Prostate gland (tissue), 2 donors: ENCODE data around the gene FUT8. TPM values are rescaled to one million over a fixed set of nuclear protein-coding genes. Genes with fewer than 3 reads are reported as not detected.

Experiments used
- DNase-seq: peaks from one replicate; pipeline ENCODE4 v3.0.0-alpha.2; 2019; ENCODE audit warnings: low spot score
- H3K27ac ChIP-seq, 2 donors: fragments of 200-600 bp; sonication (generic); 2 replicates each; pipeline ENCODE4 v1.5.1; 2017 to 2019
- H3K27me3 ChIP-seq: fragments of 200-600 bp; sonication (generic); replicated peaks from 2 replicates; pipeline ENCODE4 v1.5.1; 2019; ENCODE audit not compliant: insufficient read depth
- H3K36me3 ChIP-seq, 2 donors: fragments of 200-600 bp; sonication (generic); 1 replicate in 1 of 2; 2 replicates in 1 of 2; pipeline versions ENCODE4 v1.5.1 to v1.8.1; 2017 to 2019
- H3K4me1 ChIP-seq: fragments of 200-600 bp; sonication (generic); replicated peaks from 2 replicates; pipeline ENCODE4 v1.5.1; 2019
- H3K4me3 ChIP-seq, 2 donors: fragments of 200-600 bp; sonication (generic); 2 replicates each; pipeline ENCODE4 v1.5.1; 2017 to 2019
- H3K9me3 ChIP-seq: fragments of 200-600 bp; sonication (generic); 2 replicates; pipeline ENCODE4 v1.5.1; 2017
- POLR2A ChIP-seq: fragments of 450-650 bp; IDR thresholded peaks from one replicate; pipeline ENCODE4 v1.6.1; 2016; ENCODE audit warnings: antibody characterized with exemption, mild to moderate bottlenecking
- POLR2AphosphoS5 ChIP-seq: sonication (generic); formaldehyde crosslinking; IDR thresholded peaks from one replicate; pipeline ENCODE4 v1.6.1; 2017; ENCODE audit warnings: antibody characterized with exemption
- WGBS: methylation state at CpG from one replicate; pipeline ENCODE4 v1.1.5; 2018; 5-methylcytosine and 5-hydroxymethylcytosine counted together
- intact Hi-C: fragments of 100-400 bp; cut with DNase I; formaldehyde crosslinking; loops from one replicate; pipeline ENCODE4 v1.14.2; 2022
- total RNA-seq, 2 donors: library from RNA; depleted of rRNA; stranded (reverse); fragments of >200 nt; gene quantifications; one replicate each; pipeline ENCODE4 v1.1.0, GENCODE V29; 2016
- TF ChIP-seq, protein P1 (sequence below), 4 experiments: fragments of 200-600 bp in 2 of 4; fragments of 450-650 bp in 2 of 4; sonication (generic) in 2 of 4; IDR thresholded peaks; 1 replicate in 3 of 4; 2 replicates in 1 of 4; pipeline ENCODE4 v1.5.1; 2016 to 2019; ENCODE audit warnings: antibody characterized with exemption in 4 of 4, mild to moderate bottlenecking in 2 of 4, moderate library complexity in 2 of 4

The FUT8 gene
- total RNA-seq, 2 donors from 2014 or later = 12.4 to 27.9 TPM

DNA sequence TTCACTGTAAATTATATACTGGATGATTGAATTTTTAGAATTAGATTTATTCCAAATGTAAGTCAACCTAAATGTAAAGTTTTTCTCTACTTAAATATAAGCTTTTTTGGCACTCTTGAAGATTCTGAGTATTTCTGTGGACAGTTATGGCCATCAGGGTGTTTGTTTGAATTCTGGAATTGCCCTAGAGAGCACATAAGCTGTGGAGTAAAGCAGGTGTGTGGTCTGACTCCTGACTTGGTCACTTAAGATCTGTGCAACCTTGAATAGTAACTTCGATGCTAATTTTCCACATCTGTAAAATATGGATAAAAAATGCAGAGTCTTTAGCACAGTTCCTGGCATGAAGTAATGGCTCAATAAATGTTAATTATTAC lies 64.4 kb downstream of the FUT8 start:
- no peaks in the 10 kb centered on the region for H3K27me3 ChIP-seq
- no peak overlapping the region for H3K4me3 ChIP-seq
- H3K27ac ChIP-seq = no peak overlapping the region
- intact Hi-C loops = no loop called here
- H3K9me3 ChIP-seq = no peaks in the 10 kb centered on the region
- H3K4me1 ChIP-seq = no peaks in the 10 kb centered on the region
- no peak for TF ChIP-seq POLR2AphosphoS5
- TF ChIP-seq POLR2A = no peak
- TF ChIP-seq, protein P1, sequence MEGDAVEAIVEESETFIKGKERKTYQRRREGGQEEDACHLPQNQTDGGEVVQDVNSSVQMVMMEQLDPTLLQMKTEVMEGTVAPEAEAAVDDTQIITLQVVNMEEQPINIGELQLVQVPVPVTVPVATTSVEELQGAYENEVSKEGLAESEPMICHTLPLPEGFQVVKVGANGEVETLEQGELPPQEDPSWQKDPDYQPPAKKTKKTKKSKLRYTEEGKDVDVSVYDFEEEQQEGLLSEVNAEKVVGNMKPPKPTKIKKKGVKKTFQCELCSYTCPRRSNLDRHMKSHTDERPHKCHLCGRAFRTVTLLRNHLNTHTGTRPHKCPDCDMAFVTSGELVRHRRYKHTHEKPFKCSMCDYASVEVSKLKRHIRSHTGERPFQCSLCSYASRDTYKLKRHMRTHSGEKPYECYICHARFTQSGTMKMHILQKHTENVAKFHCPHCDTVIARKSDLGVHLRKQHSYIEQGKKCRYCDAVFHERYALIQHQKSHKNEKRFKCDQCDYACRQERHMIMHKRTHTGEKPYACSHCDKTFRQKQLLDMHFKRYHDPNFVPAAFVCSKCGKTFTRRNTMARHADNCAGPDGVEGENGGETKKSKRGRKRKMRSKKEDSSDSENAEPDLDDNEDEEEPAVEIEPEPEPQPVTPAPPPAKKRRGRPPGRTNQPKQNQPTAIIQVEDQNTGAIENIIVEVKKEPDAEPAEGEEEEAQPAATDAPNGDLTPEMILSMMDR (IDR thresholded peaks at IDR 0.05) = no peak
- DNase-seq = no peak
- WGBS = 100% methylated on average over 1 of the region's 1 CpG
- H3K36me3 ChIP-seq = no peaks in the 10 kb centered on the region

DNA sequence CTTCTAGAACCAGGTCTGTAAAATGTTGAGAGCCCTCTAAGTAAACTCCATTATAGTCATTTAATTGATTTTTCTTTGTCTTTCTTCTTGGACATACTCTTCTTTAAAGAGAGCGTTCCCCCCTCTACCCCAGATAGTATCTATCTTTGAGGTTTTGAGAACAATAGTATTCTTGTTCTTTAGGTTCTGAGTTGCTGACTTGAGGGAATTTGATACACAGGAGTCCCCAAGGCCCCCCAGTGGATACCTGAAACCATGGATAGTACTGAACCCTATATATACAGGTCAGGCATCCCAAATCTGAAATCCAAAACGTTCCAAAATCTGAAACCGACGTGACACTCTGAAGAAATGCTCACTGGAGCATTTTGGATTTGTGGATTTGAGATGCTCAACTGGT lies 65.5 kb downstream of the FUT8 start:
- intact Hi-C loops = no loop called here
- 84% methylated on average over 4 of the region's 4 CpGs for WGBS
- H3K9me3 ChIP-seq = no peaks in the 10 kb centered on the region
- H3K27me3 ChIP-seq = no peaks in the 10 kb centered on the region
- no peaks in the 10 kb centered on the region for H3K36me3 ChIP-seq
- H3K4me3 ChIP-seq = no peak overlapping the region
- TF ChIP-seq POLR2A (no peak), POLR2AphosphoS5 (no peak)
- TF ChIP-seq, protein P1 (IDR thresholded peaks at IDR 0.05) = no peak
- DNase-seq = no peak
- no peaks in the 10 kb centered on the region for H3K4me1 ChIP-seq
- H3K27ac ChIP-seq = no peak overlapping the region

DNA sequence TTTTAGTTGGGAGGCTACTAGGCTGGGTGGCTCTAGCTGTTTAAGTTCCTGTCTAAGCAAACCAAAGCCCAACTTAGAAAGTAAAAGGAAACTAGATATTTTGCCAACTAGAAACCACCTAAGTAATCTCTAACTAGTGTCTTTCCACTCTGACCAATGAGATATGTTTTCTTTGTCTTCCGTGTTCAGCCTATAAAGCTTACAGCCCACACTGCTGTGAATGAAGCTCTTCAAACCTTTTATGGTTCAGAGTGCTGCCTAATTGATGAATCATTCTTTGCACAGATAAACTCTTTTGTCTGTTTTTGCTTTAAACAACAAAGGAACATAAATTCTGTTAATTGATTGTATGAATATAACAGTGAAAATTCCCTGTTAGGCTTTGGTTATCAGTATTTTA lies 66.1 kb downstream of the FUT8 start:
- WGBS = 38% methylated on average over 1 of the region's 1 CpG
- intact Hi-C loops = no loop called here
- H3K9me3 ChIP-seq = no peaks in the 10 kb centered on the region
- no peaks in the 10 kb centered on the region for H3K4me1 ChIP-seq
- no peak for DNase-seq
- H3K27me3 ChIP-seq = no peaks in the 10 kb centered on the region
- H3K4me3 ChIP-seq = no peak overlapping the region
- H3K27ac ChIP-seq = no peak overlapping the region
- TF ChIP-seq, protein P1 (IDR thresholded peaks at IDR 0.05) = no peak
- no peak for TF ChIP-seq POLR2AphosphoS5
- no peaks in the 10 kb centered on the region for H3K36me3 ChIP-seq

DNA sequence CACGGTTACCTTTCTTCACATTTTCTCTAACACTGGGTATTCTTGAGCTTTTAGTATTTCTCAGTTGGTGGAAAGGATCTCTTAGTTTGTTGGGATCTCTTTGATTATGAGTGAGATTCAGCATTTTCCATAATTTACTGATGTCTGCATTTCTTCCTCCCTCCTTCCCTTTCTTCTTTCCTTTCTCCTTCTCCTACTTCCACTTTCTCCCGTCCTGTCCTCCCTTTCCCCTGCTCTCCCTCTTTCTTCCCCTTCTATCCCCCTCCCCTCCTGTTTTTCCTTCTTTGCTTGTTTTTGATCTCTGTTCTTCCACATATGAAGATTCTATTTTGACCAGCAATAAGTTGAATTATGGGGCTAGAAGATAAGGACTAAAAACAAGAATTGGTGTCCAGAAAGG lies 66.9 kb downstream of the FUT8 start:
- no peaks in the 10 kb centered on the region for H3K4me1 ChIP-seq
- H3K27me3 ChIP-seq = no peaks in the 10 kb centered on the region
- 91% methylated on average over 2 of the region's 2 CpGs for WGBS
- H3K27ac ChIP-seq = no peak overlapping the region
- H3K4me3 ChIP-seq = no peak overlapping the region
- no peak for DNase-seq
- no peaks in the 10 kb centered on the region for H3K36me3 ChIP-seq
- H3K9me3 ChIP-seq = no peaks in the 10 kb centered on the region
- intact Hi-C loops = no loop called here
- no peak for TF ChIP-seq POLR2AphosphoS5

DNA sequence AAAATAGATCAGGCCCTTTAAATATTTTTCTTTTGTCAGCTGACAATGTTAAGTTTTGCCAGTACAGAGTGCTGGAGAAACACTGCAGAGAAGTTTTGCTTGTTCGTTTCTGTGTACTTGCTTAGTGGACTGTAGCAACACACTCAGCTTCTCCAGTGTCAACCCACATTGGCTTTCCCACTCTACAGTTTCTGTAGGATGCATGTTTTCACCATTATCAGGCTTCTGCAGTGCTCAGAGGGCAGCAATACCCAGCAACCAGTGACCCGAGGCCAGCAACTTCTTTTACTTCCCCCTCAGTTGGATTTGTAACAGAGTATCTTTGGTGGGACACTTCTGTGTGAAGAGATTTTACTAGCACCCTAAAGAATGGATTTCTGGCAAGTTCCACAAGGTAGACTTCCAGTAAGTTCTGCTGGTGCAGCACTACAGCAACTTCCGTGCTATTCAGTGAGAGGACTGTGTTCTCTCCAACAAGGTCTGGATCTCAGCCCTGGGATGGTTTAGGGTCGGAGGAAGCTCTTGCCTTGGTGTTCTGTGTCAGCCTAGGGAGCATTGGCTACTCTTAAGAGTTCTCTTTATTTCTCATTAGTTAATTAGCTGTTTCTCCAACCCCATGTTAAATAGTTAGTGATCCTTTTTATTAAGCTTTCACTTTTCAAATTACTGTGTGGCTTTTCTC lies 70.4 kb downstream of the FUT8 start:
- Histone ChIP-seq H3K4me3 (no peak overlapping the region), H3K27me3 (no peaks in the 10 kb centered on the region)
- TF ChIP-seq POLR2AphosphoS5 (no peak), POLR2A (no peak)
- TF ChIP-seq, protein P1 (IDR thresholded peaks at IDR 0.05) = no peak

More for the DNA sequence above, 70.4 kb downstream of the FUT8 start:
- intact Hi-C loops = no loop called here
- Histone ChIP-seq H3K36me3 (no peaks in the 10 kb centered on the region), H3K27ac (no peak overlapping the region), H3K4me1 (no peaks in the 10 kb centered on the region), H3K9me3 (no peaks in the 10 kb centered on the region)
- no peak for DNase-seq
- WGBS = 48% methylated on average over 4 of the region's 4 CpGs
